ENCODE results near the gene ITIH3.

DNA sequence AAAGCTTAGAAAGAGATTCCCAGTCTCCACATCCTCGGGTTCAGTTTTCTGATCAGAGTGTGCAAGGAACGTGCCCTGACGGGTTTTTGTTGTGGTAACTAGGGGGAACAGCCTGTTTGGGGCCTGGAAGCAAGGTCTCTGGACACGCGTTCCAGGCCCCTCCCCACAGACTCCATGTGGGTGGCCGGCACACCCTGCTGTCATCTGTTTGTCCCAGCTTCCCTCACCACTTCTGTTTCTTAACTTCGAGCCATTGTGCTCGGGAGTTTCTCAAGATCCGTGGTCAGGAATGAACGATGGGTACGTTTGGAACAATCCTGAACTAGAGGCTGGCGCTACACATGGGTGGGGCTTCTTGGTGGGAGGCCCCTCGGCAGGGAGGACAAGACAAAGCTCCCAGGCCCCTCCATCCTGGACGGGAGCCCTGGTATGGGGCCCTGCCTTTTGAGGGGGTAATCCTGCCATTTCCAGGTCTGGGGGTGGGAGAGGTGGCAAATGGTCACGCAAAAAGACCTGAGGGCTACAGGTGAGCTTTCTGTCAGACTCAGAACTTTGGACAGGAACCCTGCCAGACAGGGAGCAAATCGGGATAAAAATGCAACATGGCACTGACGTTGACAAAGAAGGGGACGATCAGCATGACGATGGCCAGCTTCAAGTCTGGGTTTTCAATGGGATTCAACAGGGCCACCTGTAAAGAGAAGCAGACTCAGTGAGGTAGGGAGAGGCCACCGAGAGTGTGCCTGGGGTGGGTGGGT lies 48.7 kb downstream of the ITIH3 start:
- TF ChIP-seq TAF1 (IDR thresholded peaks at IDR 0.05; ENCODE audit: borderline replicate concordance, insufficient read depth, low read length) = no peak
- no peak for TF ChIP-seq POLR2AphosphoS5 (IDR thresholded peaks at IDR 0.05; ENCODE audit: low read depth, low read length)
- no peak for TF ChIP-seq REST (IDR thresholded peaks at IDR 0.05; ENCODE audit: insufficient read depth in 1 of 2, low read depth in 2 of 2, low read length in 2 of 2)
- TF ChIP-seq SIN3A (IDR thresholded peaks at IDR 0.05; ENCODE audit: borderline replicate concordance, insufficient read depth, low read length) = no peak
- TF ChIP-seq FOXP2 (optimal IDR thresholded peaks at IDR 0.05; ENCODE audit: borderline replicate concordance, extremely low read depth, extremely low read length, insufficient read depth) = no peak
